Stimulated activated CD8-positive, alpha-beta memory T cell treated with anti-CD3 and anti-CD28 coated beads, Interleukin-7, amount 100 ng/mL, for 24 hours (primary cell): ENCODE data around the gene FGA.
A peak's percentile ranks its signal among the peaks of the same experiment; 100 is the strongest.

Experiments
- DNase-seq: peaks from one replicate; pipeline ENCODE4 v3.0.0-alpha.2; 2020; ENCODE audit warnings: low read depth

Gene FGA

DNA sequence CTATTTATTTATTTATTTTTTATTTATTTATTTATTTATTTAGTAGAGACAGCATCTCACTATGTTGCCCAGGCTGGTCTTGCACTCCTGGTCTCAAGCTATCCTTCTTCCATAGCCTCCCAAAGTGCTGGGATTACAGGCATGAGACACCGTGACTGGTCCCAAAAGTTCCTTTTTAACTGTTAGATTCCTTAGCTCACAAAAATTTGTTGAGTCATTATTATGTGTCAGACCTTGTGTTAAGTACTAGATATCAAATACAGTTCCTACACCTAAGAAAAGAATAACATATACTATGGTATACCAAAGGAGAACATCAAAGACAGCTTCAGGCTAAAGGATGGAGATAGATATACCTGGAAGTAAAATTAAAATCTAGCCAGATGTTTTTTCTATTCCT, 11.6 kb downstream of the FGA start:
- DNase-seq: no peak

DNA sequence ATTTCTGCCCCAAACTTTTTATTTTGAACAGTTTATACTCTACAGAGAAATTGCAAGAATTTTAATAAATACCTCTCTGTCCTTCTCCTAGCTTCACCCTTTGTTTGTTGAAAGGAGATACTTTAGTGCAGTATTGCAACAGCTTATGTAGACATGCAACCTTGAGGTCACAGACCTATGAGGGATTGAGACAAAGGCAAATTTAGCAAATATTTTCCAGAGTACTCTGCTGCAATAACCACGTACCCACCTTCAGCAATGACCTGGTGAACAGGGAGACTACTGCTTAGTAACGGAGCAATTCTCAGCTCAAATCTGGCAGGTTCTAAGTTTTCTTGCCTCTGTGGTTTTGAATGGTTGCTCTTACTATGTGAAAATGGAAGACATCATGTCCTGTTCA, 13.2 kb downstream of the FGA start:
- DNase-seq: no peak

GRCh38 chr4:154574311-154574710, 16.2 kb downstream of the FGA start:
- no peak for DNase-seq

GRCh38 chr4:154573190-154573870, 17.2 kb downstream of the FGA start:
- no peak for DNase-seq

DNA sequence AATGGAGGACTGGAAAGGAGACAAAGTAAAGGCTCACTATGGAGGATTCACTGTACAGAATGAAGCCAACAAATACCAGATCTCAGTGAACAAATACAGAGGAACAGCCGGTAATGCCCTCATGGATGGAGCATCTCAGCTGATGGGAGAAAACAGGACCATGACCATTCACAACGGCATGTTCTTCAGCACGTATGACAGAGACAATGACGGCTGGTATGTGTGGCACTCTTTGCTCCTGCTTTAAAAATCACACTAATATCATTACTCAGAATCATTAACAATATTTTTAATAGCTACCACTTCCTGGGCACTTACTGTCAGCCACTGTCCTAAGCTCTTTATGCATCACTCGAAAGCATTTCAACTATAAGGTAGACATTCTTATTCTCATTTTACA, 21.0 kb downstream of the FGA start:
- no peak for DNase-seq

DNA sequence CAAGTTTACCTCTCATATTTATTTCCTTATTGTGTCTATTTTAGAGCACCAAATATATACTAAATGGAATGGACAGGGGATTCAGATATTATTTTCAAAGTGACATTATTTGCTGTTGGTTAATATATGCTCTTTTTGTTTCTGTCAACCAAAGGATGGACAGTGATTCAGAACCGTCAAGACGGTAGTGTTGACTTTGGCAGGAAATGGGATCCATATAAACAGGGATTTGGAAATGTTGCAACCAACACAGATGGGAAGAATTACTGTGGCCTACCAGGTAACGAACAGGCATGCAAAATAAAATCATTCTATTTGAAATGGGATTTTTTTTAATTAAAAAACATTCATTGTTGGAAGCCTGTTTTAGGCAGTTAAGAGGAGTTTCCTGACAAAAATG, 21.5 kb downstream of the FGA start:
- no peak for DNase-seq

- DNase-seq: no peak
Observed at GRCh38 chr4:154566639-154567204, 23.8 kb downstream of the FGA start.

GRCh38 chr4:154565704-154566103, 24.8 kb downstream of the FGA start:
- DNase-seq: no peak

GRCh38 chr4:154564311-154564710, 26.2 kb downstream of the FGA start:
- no peak for DNase-seq

- DNase-seq: no peak
Observed at GRCh38 chr4:154562697-154563254, 27.8 kb downstream of the FGA start, which contains the start of gene FGB. Gene FGB (plus strand): TSS chr4:154563011. CDS start chr4:154563019, 8 bp downstream.

GRCh38 chr4:154560824-154561231, 29.7 kb downstream of the FGA start:
- no peak for DNase-seq

DNA sequence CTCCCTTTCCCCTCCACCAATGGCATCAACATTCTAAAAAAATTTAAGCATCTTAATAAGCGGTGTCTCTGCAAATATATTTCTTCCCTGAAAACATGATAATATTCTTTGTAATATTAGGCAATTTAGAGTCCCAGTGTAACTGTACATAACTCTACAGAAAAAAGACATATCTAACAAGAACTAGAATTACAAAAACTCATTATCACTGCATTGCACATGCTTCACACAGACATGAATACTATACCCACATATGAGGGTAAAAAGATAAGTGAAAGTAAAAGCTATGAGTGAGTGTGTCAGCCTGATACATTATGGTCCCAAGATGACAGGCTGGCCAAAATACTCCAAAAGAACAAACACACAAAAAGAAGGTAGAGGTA, 30.1 kb downstream of the FGA start:
- no peak for DNase-seq

- no peak for DNase-seq
Observed at GRCh38 chr4:154559494-154560418, 30.8 kb downstream of the FGA start.

- no peak for DNase-seq
Observed at GRCh38 chr4:154559141-154559493, 31.4 kb downstream of the FGA start.

DNA sequence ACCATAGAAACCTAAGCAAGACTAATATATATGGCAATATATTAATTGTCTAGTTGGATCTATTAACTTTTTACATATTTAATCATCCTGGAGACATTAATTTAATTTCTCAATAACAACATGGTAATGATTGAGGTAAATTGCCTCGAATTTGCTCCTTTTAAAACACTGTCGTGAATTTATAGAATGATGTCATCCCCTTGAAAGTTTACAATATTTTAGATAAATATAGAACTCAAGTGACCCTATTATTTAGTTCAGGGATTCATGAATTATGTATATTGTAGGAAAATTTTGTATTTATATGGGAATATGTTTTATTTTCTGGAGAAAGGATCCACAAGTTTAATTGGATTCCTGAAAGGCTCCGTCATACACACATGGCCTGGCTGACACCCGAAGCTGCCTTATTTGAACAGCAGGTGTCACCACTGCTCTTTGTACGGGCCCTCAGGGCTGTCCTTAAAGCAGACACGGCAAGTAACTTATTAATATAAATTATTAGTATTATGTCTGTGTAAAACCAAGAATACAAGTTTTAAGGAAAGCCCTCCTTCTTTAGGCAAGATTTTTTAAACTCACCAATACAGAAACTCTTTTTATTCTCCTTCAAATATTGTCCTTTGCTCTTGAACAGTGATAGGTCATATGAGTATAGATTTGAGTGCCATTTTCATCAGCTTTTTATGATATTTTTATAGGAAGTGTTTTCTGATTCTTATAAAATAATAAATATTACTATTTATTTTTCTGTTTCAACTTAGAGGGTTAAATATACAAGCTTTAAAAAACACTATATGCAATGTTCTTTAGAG, 38.5 kb downstream of the FGA start:
- peak; percentile 14 for DNase-seq

GRCh38 chr4:154549894-154550790, 40.4 kb downstream of the FGA start, which contains the start of gene PLRG1:
Gene PLRG1 (minus strand): TSS chr4:154550400. CDS start chr4:154550308, 92 bp downstream.
- DNase-seq: peak; percentile 96

GRCh38 chr4:154545689-154546088, 44.9 kb downstream of the FGA start:
- DNase-seq: no peak

- no peak for DNase-seq
Observed at GRCh38 chr4:154542271-154542879, 48.2 kb downstream of the FGA start.
